ENCODE measurements around the gene TMEM30A. TPM values are rescaled to one million over a fixed set of nuclear protein-coding genes. Genes with fewer than 3 reads are reported as not detected.

The TMEM30A gene
- total and polyA plus RNA-seq, 4 donors = 33.3 to 71.0 (median 45.4) TPM

DNA sequence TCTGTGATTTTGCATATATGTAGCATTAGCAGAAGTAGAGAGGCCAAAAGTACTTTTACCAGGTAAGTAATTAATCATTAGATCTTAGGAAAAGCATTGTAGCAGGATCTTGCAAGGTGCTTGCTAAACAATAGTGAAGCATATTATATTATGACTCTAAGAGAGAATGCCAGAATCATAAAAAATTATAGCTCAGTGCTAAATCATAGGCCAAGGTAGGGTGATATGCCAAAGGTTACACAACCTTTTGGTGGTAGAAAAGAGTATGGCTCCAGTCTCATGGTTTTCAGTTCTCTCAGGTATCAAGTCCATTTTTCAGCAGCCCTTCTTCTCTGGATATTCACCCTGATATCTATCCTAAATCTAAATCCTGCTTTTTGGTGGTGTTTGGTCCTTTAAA lies 16.9 kb upstream of the TMEM30A start:
- TF ChIP-seq, protein P1, sequence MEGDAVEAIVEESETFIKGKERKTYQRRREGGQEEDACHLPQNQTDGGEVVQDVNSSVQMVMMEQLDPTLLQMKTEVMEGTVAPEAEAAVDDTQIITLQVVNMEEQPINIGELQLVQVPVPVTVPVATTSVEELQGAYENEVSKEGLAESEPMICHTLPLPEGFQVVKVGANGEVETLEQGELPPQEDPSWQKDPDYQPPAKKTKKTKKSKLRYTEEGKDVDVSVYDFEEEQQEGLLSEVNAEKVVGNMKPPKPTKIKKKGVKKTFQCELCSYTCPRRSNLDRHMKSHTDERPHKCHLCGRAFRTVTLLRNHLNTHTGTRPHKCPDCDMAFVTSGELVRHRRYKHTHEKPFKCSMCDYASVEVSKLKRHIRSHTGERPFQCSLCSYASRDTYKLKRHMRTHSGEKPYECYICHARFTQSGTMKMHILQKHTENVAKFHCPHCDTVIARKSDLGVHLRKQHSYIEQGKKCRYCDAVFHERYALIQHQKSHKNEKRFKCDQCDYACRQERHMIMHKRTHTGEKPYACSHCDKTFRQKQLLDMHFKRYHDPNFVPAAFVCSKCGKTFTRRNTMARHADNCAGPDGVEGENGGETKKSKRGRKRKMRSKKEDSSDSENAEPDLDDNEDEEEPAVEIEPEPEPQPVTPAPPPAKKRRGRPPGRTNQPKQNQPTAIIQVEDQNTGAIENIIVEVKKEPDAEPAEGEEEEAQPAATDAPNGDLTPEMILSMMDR (IDR thresholded peaks at IDR 0.05; ENCODE audit: low read depth, low read length, missing input control) = no peak
- TF ChIP-seq TAF1 (conservative IDR thresholded peaks at IDR 0.05) = no peak
- no peak for TF ChIP-seq ATF3 (IDR thresholded peaks at IDR 0.05)
- TF ChIP-seq RXRA (IDR thresholded peaks at IDR 0.05) = no peak
- no peak for TF ChIP-seq FOXA1 (IDR thresholded peaks at IDR 0.05)
- no peak for TF ChIP-seq RAD21 (IDR thresholded peaks at IDR 0.05)
- TF ChIP-seq EGR1 (IDR thresholded peaks at IDR 0.05; ENCODE audit: low read depth in 2 of 2) = no peak
- Histone ChIP-seq H3K9ac (ENCODE audit: low read depth in 1 of 2, low read length in 2 of 2) (no peak overlapping the region), H3K36me3 (ENCODE audit: control insufficient read depth in 4 of 4, insufficient read depth in 3 of 4, low read depth in 1 of 4, low read length in 3 of 4) (no peaks in the 10 kb centered on the region)

DNA sequence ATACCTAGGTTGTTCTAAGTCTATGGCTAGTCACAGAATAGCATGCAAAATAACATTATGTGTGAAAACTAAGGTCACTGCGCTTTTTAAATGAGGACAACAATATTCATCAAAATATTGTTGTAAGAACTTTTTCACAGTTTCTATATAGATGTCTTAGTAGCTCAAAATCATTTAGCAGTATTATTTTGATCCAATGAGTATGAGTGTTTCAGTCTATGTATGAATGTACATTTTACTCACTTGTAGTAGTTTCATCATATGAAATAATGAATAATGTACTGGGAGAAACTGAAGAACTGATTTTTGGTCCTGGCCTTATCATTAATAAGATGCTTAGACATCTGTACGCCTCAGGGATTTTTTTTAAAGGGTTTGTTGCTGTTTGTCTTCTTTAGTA lies 16.5 kb upstream of the TMEM30A start:
- no peak for TF ChIP-seq GABPA (IDR thresholded peaks at IDR 0.05 in 1 of 2, conservative IDR thresholded peaks at IDR 0.05 in 1 of 2)
- no peak for TF ChIP-seq RAD21 (IDR thresholded peaks at IDR 0.05)
- TF ChIP-seq, protein P2, sequence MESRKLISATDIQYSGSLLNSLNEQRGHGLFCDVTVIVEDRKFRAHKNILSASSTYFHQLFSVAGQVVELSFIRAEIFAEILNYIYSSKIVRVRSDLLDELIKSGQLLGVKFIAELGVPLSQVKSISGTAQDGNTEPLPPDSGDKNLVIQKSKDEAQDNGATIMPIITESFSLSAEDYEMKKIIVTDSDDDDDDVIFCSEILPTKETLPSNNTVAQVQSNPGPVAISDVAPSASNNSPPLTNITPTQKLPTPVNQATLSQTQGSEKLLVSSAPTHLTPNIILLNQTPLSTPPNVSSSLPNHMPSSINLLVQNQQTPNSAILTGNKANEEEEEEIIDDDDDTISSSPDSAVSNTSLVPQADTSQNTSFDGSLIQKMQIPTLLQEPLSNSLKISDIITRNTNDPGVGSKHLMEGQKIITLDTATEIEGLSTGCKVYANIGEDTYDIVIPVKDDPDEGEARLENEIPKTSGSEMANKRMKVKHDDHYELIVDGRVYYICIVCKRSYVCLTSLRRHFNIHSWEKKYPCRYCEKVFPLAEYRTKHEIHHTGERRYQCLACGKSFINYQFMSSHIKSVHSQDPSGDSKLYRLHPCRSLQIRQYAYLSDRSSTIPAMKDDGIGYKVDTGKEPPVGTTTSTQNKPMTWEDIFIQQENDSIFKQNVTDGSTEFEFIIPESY (IDR thresholded peaks at IDR 0.05) = no peak
- TF ChIP-seq NR2F2 (IDR thresholded peaks at IDR 0.05) = no peak
- TF ChIP-seq, protein P1 (IDR thresholded peaks at IDR 0.05; ENCODE audit: low read depth, low read length, missing input control) = no peak
- no peak for TF ChIP-seq HNF4G (IDR thresholded peaks at IDR 0.05)
- no peak for TF ChIP-seq FOXA2 (IDR thresholded peaks at IDR 0.05)
- no peak for TF ChIP-seq MAX (IDR thresholded peaks at IDR 0.05)
- Histone ChIP-seq H3K9me3 (ENCODE audit: control insufficient read depth in 4 of 4, low read length in 3 of 4) (no peaks in the 10 kb centered on the region), H3K27me3 (ENCODE audit: control insufficient read depth in 4 of 4, insufficient read depth in 4 of 4, low read length in 3 of 4) (no peaks in the 10 kb centered on the region), H3K4me3 (ENCODE audit: low read depth in 1 of 3, low read length in 3 of 3) (no peak overlapping the region), H3K36me3 (ENCODE audit: control insufficient read depth in 4 of 4, insufficient read depth in 3 of 4, low read depth in 1 of 4, low read length in 3 of 4) (no peaks in the 10 kb centered on the region), H3K9ac (ENCODE audit: low read depth in 1 of 2, low read length in 2 of 2) (no peak overlapping the region), H3K27ac (ENCODE audit: low read depth in 1 of 2, low read length in 2 of 2) (no peak overlapping the region), H3K4me1 (ENCODE audit: control insufficient read depth in 4 of 4, insufficient read depth in 4 of 4, low read length in 3 of 4) (peaks cover 0 to 6% (median under 1%) of the 10 kb centered on the region in 4 donors)
- 97% methylated on average over 2 of the region's 2 CpGs for WGBS
- no peak for DNase-seq (ENCODE audit: low spot score)

More for the DNA sequence above, 16.9 kb upstream of the TMEM30A start:
- Histone ChIP-seq H3K27me3 (ENCODE audit: control insufficient read depth in 4 of 4, insufficient read depth in 4 of 4, low read length in 3 of 4) (no peaks in the 10 kb centered on the region), H3K4me1 (ENCODE audit: control insufficient read depth in 4 of 4, insufficient read depth in 4 of 4, low read length in 3 of 4) (peaks cover 0 to 6% (median under 1%) of the 10 kb centered on the region in 4 donors), H3K4me3 (ENCODE audit: low read depth in 1 of 3, low read length in 3 of 3) (no peak overlapping the region), H3K27ac (ENCODE audit: low read depth in 1 of 2, low read length in 2 of 2) (no peak overlapping the region), H3K9me3 (ENCODE audit: control insufficient read depth in 4 of 4, low read length in 3 of 4) (no peaks in the 10 kb centered on the region)
- DNase-seq (ENCODE audit: low spot score) = no peak

Measured in liver (tissue), 9 donors.